IPS-NIHi7 (cell line): ENCODE data around the gene CHDH.

Experiments used
- DNase-seq: peaks from one replicate; pipeline ENCODE4 v3.0.0; 2012; ENCODE audit warnings: mixed read lengths; ENCODE audit errors: extremely low spot score

CHDH gene

DNA sequence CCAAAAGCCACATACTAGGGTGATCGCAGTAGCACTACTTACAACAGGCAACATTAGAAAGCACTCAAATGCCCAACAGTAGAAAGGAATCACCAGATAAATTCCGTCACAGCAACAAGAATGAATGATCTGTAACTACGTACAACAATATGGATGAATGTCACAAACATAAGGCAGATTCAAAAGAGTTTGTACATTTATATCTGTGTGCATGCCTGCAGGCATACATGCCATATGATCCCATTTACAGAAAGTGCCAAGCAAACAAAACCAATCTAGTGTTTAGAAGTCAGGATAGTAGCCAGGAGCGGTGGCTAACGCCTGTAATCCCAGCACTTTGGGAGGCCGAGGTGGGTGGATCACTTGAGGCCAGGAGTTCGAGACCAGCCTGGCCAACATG is 3.7 kb upstream of the CHDH start:
- no peak for DNase-seq

DNA sequence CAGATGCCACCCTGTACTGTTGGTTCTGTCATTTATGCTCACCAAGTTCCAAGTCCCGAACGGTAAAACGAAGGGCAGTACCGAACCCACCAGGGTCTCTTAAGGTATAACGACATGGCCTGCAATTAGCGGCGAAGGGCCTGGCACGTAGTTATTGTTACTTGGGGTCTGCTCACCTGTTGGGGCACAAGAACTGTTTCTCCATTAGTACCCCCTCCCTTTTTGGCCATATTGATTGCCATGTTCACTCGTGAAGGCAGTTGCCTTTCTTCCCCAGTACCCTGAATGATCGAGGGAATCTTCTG is 584 bp upstream of the CHDH start:
- no peak for DNase-seq

DNA sequence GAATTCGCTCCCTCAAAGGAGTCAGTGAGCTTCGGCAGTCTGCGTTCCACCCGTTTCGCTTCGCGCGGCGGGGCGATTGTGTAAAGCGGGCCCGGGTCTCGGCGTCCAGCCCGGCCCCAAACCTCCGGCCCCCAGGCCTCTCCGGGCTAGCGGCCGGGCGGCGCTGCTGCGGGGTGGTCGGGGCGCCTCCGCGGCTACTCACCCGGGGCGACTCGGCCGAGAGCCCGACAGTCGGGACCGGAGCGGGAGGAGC is 412 bp downstream of the CHDH start:
- peak; percentile 31 for DNase-seq

DNA sequence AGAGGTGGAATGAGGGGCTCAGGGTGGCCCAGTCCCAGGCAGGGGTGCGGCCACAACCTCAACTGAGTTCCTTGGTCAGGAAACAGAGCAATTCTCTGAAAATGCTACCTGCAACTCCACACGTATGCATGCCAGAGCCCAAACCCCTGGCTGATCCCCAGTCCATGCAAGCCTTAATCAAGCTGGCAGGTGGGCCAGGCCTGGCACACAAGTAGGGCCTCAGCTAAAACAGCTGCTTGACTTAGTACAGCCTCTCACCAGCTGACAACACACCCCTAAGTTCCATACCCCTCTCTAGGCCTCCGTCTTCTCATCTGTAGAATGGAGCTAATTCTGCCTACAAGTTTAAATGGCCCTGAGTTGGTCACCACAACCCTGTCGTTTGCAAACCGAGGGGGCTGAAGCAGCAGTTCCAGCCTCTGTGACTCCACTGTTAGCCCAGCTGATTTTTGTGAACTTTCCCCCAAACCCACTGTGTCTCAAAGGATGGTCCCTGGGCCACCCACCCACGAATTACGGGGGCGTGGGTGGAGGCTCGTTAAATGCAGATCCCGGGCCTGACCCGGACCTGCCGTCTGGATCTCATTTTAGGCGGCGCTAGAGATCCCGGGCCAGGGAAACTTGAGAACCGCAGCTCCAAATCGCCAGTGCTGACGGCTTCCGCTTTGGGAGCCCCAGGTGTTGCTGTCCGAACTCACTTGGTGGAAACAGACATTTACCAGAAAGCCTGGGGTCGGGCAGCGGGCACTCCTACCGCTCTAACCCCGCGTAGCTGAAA is 927 bp downstream of the CHDH start:
- peak; percentile 79 for DNase-seq

DNA sequence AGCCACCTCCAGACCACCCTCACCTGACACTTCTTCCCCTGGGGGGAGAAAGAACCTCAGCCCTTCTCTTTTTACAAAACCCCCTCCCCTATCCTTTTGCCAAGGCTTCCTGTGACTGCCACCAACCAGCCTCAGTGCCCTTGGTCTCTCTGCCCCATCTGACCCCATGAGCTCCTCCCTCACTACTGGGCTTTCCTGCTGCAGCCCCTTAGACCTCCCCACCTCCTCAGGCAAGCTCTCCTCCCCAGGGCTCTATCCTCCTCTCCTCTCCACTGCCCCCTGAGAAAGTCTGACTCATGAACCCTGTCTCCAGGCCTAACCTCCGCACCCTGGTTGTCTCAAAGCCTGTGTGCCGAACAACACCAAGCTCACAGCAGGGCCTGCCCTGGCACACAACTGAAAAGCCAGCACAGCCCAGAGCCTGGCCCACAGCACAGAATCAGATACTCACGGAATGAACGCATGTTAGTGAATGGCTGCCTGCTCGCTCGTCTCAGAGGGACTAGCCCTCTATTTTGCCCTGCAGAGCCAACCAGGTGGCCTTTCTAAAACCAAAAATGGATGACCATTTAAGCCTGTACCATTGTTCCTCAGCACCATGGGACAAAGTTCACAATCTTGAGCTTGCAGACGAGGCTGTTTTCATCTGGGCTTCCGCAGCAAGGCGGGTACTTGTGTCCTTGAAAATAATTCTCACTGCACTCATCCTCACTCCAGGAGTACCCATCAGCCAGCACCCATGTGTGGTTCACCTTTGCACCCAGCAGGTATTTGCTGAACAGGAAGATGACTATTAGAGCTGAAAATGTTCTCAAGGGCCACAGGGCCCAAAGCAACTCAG is 1.7 kb downstream of the CHDH start:
- DNase-seq: no peak

DNA sequence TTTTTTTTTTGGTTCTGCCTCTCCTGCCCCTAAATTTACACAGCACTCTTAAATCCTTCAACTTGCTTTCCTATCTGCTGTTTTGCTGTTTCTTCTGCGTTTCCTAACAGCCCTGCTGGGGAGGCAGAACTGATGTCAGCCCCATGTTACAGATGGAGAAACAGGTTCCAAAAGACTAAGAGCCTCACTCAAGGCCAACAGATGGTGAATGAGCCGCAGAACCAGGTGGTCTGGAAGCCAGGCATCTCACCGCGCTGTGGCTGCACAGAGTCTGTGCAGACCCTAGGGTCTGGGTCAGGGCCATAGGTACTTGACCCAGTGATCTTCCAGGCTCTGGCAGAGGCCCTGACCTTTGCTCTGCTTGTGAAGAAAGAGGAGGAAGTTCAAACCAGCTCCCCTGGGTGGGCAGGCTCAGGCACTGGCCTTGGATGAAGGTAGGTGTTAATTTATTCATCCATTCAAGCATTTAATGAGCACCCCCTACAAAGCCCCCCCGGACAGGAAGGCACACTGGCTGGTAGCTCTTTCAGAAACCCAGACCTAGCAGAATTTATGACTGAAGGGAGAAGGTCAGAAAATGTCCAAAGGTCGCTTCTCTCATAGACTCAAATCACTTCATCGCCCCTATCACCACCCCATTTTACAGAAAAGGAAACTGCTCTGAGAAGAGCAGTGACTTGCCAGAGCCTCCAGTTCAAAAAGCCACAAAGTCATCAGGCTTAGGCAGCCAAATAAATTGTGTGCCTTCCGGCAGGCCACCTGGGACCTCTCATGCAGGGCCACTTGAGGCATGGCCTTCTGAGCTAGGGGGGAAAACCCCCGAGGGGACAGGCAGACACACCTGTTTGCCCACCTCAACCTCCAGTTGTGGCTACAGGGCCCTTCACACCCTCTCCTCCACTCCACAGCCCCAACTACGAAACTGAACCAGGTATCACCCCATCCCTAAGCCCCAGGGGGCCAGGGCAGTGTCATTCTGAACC is 2.7 kb downstream of the CHDH start:
- DNase-seq: no peak

DNA sequence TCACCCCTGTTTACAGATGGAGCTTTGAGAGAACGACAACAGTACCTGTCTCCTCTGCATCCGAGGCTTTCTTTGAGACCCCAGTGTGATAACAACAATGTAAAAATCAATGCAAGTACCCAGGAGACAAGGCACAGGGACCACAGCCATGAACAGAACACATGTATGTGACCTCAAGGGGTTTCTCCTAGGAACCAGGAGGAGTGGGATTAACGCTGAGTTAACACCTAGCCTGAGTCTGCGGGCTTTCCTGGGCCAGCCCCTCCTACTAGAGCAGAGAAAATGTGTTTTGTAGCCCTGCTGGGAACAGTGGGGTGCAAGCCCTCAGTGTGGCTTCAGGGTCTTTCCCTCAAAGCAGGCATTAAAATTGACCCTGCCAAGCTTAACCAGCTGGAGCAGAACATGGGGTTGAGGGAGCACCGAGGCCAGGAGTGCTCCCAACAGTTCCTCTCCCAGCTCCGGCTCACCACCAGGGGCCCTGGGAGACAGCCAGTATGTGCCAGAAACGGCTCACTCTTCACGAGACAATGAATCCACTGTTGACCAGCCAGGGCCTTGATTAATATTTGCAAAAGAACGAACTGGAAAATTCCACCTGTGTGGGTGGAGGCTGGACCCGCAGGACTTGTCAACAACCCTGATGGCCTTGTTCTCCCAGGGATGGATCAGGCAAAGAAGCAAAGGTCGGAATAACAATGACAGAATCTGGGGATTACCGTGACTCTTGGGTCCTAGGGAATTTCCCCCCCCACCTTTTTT is 3.6 kb downstream of the CHDH start:
- DNase-seq: peak; percentile 46

DNA sequence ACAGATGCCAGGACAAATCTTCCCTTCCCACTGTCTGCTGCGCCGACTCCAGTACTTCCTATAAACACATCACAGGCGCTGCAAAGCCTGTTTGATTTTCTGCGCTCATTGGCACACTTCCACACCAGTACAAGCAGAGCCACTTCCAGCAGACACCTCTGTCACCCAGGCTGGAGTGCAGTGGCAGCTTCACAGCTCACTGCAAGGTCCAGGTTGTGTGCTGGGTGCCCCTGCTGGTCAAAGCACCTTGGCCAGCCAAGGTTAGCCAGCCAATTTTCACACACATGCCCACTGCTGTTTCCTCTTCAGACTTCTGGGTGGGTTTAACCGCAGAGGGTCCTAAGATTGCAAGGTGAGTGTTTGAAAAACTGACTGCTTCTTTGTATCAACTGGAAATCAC is 4.9 kb downstream of the CHDH start:
- DNase-seq: no peak

DNA sequence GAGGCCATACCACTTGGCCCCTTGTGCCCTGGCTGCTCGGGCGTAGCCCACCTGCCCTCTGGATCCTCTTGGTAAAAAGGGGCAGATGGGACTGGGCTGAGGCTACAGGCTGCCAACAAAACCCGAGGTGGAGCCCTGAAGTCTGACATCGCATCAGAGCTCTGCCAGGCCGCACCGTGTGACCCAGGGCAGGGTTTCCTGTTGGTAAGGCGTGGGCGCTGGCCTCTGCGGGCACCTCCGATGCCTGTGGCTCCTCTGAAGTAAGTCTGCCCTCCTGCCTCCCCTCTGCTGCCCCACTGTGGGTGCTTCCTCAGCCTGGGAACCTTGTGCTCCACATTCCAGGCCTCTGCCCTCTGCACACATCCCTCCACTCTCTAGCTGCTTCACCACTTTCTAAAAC is 8.9 kb downstream of the CHDH start:
- DNase-seq: no peak

DNA sequence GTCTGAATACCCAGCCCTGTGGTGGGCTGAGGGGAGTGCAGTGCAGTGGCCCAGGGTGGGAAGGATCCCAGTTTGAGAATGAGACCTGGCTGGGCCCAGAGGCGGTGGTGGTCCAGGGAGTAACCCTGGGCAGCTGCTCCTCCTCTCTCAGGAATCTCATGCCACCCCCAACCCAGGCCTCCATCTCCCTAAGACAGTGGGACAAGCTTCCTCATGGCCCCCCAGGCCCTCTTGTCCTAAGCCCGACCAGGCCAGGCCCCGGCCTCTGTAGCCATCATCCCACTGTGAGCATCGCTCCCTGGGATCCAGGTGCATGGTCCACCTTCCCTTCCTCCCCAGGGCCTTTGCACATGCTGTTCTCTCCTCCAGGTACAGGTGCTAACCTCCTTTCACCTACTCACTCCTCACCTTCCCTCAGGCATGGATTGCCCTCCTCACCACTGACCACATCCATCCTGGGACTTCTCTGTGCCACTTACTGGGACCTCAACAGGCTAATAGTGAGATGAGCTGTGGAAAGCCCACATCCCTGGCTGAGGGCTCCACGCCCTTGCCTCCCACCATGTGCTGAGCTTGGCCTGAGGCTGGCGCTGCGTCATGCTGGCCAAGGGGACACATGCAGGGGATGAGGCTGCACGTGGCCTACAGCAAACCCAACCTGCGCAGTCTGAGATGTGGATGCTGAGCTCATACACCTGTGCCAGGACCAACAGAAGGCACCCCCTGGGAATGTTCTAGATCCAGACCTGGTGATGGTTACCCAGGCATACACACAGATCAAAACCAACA is 9.9 kb downstream of the CHDH start:
- no peak for DNase-seq

DNA sequence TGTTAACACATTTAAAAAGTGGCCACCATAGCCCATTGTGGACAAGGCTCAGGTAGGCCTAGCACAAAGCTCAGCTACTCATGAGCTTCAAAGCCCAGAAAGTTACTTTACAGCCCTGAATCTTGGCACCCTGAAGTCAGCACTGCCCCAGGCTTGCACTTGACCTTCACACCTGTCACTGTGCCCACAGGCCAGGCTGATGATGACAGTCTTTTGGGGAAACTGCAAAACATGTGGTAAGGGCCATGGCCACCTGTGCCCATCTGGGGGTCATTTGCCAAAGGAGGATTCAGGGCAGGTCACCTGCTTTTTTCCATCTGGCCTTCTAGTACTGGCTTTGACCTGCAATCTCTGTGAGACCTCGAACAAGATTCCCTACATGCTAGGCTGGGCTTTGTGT is 11.0 kb downstream of the CHDH start:
- no peak for DNase-seq

DNA sequence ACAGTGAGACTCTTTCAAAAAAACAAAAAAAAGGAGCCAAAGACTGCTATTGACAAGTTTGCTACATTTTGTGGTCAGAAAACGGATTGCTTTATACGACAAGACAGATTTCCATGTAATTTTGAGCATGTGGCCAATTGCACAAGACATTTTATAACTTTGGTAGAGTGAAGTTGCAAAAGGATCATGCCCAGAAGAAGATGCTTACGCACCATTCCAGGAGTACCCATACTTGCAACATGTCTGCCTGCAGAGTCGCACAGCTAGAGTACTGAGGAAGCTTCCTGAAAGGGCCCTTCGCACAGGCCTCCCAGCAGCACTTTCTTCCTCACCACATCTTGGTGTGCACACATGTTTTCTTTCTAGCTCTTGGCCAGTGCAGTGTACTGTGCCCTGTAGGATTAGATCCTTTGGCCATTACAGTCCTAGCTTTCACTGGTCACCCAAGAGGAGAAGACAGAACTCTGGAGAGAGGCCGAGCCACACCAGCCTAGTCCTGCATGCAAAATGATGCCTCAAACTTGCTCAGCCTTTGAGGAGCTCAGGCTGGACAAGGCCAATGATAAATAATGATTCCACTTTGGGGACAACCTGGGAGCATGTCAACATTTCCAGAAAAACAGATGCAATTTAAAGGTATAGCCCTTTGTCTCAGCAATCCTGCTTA is 11.7 kb downstream of the CHDH start:
- no peak for DNase-seq

DNA sequence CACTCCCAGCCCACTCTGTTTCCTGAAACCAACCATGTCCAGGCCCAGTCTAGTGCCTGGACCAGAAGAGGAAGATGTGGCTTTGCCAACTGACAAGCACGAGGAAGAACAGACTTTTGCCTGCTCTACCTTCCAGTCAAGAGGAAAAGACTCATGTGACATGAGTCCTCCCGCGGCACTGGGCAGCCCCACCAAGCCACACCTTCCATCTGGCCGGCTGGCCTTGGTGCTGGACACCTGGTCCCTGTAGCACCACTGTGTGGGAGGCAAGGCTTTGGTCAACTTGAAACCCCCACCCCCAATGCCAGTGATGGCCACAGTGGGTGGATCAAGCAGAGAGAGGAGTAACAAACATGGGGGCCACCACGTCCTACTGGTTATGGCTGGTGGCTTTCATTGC is 12.5 kb downstream of the CHDH start:
- DNase-seq: no peak

DNA sequence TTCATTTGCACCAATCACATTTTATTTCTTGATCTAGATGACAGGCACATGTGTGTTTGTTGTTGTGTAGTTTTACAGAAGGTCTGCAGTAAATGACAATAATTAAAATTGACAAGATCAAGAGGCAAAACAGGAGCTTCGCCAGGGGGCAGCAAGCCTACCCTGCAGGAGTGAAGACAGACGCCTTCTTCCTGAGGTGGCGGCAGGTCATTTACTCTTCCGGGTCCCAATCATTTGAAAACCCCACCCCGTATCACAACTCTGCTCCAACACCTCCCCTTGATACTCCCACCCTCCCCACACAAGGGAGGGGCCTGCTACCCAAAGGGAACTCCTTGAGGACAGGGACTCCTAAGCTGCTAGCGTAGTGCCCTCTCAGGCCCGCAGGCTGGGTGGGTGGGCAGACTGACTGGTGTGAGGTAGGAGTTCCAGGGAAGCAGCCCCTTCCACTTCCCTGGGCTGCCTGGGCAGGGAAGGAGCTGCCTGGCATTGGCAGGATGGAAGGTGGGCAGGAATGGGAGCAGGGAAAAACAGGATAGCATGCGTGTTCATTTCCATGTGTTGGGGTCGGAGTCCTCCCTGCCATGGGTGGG is 13.1 kb downstream of the CHDH start:
- no peak for DNase-seq

DNA sequence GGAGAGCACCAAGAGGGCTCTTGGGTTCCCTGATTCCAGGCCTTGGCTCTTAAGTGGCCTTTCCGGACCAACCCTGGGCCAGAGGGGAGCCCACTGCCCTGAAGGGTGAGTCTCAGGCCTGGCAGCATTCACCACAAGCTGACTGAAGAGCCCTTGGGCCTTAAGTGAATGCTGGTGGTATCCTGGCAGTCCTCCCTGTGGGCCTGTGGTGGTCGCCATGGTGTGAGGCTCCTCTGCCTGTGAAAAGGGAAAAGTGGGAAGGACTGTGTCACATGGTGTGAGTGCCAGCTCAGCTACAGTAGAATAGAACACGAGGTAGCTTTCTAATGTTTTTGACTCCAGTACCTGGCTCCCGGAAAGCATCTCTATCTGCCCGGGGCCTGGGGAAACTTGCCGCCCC is 15.3 kb downstream of the CHDH start:
- no peak for DNase-seq

DNA sequence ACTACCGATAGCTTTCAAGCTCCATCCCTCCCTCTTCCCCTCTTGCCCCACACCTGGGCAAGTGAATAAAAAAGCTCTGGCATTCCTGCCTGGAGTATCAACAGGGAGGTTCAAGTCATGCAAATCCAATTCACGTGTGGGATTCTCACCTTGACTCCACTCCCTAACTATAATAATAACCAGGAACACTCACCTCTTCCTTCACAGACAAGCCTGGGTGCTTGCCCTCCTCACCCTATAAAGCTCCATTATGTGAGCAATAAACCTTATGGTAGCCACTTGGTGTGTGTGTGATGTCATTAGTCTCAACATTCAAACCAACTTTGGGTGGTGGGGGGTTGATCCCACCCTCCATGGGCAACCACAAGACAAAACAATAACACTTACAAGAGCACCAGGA is 16.6 kb downstream of the CHDH start:
- DNase-seq: no peak

DNA sequence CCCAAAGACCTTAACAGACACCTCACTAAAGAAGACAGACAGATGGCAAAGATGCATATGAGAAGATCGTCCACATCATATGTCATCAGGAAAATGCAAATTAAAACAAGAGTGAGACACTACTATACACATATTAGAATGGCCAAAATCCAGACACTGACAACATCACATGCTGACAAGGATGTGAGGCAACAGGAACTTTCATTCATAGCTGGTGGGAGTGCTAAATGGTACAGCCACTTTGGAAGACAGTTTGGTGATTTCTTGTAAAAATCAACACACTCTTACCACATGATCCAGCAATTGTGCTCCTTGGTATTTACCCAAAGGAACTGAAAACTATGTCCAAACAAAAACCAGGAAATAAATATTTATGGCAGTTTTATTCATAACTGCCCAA is 17.6 kb downstream of the CHDH start:
- no peak for DNase-seq

DNA sequence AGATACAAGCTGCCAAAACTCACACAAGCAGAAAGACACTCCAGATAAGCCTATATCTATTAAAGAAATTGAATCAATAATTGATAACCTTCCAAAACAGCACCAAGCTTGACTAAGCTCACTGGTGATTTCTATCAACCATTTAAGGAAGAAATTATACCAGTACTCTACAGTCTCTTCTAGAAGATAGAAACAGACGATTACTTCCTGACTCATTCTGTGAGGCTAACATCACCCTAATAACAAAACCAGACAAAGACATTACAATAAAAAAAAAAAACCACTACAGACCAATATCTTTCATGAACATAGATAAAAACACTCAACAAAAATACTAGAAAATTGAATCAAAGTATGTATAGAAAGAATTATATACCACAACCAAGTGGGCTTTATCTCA is 20.2 kb downstream of the CHDH start:
- no peak for DNase-seq

DNA sequence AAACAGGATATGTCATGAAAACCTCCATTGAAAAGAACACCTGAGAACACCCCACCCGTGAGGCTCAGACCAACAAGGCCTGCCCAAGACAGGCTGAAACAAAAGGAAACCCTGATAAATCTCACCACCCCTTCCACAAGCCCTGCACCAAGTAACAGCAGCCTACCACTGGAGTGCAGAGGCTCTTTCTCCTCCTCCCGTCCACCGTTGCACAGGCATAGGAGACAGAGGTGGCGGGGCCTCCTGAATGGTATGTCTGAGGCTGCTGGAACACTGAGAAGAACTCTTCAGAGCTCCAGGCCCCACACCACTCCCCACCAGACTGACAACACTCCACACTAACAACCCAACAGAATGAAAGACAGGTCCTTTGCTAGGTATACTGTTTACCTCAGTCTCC is 21.4 kb downstream of the CHDH start:
- DNase-seq: no peak
